ENCODE data around the gene KMT5C.

Gene KMT5C

DNA sequence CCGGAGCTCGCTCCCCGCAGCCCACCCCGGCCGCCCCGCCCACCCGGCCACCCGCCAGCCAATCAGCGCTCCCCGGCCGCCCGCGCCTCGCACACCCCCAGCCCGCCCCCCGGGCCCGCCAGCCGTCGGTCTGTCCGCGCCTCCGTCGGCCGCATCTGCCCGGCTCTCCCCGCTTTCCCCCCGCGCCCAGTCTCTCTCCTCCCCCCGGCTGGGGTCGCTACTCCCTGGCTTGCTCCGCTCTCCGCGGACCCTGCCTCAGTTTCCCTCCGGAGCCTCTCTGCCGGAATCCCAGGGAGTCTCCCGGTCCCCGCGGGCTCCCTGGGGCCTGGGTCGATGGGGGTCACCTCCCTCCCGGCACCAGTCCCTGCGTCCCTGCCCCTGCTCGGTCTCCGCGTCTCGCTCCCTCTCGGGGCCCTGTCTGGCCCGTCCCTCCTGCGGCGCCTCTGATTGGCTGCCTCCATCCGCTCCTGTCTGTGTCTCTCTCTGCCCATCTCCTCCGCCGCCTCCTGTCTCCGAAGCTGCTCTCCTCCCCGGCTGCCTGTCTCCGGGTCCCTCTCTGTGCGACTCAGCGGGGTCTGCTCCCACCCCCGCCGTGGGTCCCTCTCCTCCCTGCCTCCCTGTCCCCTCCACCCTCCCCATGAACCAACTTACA, 30.1 kb downstream of the KMT5C start:
- peak; percentile 87 for DNase-seq (ENCODE audit: low spot score)
- peak overlapping the region; percentile 48 for H3K27ac ChIP-seq (ENCODE audit: poor library complexity, severe bottlenecking)
- H3K27me3 ChIP-seq (ENCODE audit: insufficient read depth, poor library complexity, severe bottlenecking) = no peaks in the 10 kb centered on the region
- peak overlapping the region; percentile 46 for H3K4me3 ChIP-seq (ENCODE audit: severe bottlenecking)
- H3K9me3 ChIP-seq (ENCODE audit: severe bottlenecking) = no peaks in the 10 kb centered on the region
- TF ChIP-seq, protein P1, sequence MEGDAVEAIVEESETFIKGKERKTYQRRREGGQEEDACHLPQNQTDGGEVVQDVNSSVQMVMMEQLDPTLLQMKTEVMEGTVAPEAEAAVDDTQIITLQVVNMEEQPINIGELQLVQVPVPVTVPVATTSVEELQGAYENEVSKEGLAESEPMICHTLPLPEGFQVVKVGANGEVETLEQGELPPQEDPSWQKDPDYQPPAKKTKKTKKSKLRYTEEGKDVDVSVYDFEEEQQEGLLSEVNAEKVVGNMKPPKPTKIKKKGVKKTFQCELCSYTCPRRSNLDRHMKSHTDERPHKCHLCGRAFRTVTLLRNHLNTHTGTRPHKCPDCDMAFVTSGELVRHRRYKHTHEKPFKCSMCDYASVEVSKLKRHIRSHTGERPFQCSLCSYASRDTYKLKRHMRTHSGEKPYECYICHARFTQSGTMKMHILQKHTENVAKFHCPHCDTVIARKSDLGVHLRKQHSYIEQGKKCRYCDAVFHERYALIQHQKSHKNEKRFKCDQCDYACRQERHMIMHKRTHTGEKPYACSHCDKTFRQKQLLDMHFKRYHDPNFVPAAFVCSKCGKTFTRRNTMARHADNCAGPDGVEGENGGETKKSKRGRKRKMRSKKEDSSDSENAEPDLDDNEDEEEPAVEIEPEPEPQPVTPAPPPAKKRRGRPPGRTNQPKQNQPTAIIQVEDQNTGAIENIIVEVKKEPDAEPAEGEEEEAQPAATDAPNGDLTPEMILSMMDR (IDR thresholded peaks at IDR 0.05; ENCODE audit: poor library complexity, severe bottlenecking) = no peak
- H3K4me1 ChIP-seq (ENCODE audit: insufficient read depth, poor library complexity, severe bottlenecking) = peaks cover 8% of the 10 kb centered on the region
- peak; percentile 79 for ATAC-seq (ENCODE audit: low read depth)
- no peaks in the 10 kb centered on the region for H3K36me3 ChIP-seq (ENCODE audit: low read depth)

GRCh38 chr19:55370305-55370988, 30.8 kb downstream of the KMT5C start, which contains the start of gene IL11:
Gene IL11 (minus strand): TSS chr19:55370463. CDS start chr19:55370310, 153 bp downstream.
- peaks cover 8% of the 10 kb centered on the region for H3K4me1 ChIP-seq (ENCODE audit: insufficient read depth, poor library complexity, severe bottlenecking)

GRCh38 chr19:55372316-55373081, 32.8 kb downstream of the KMT5C start:
- no peaks in the 10 kb centered on the region for H3K9me3 ChIP-seq (ENCODE audit: severe bottlenecking)
- H3K27me3 ChIP-seq (ENCODE audit: insufficient read depth, poor library complexity, severe bottlenecking) = no peaks in the 10 kb centered on the region
- peaks cover 14% of the 10 kb centered on the region for H3K4me1 ChIP-seq (ENCODE audit: insufficient read depth, poor library complexity, severe bottlenecking)
- H3K36me3 ChIP-seq (ENCODE audit: low read depth) = no peaks in the 10 kb centered on the region
- ATAC-seq (ENCODE audit: low read depth) (no peak), DNase-seq (ENCODE audit: low spot score) (peak; percentile 71)
- TF ChIP-seq, protein P1 (IDR thresholded peaks at IDR 0.05; ENCODE audit: poor library complexity, severe bottlenecking) = no peak
- H3K27ac ChIP-seq (ENCODE audit: poor library complexity, severe bottlenecking) = no peak overlapping the region
- H3K4me3 ChIP-seq (ENCODE audit: severe bottlenecking) = no peak overlapping the region

More at GRCh38 chr19:55370305-55370988, 30.8 kb downstream of the KMT5C start, which contains the start of gene IL11:
- ATAC-seq (ENCODE audit: low read depth) (peak; percentile 61), DNase-seq (ENCODE audit: low spot score) (peak; percentile 69)
- TF ChIP-seq, protein P1 (IDR thresholded peaks at IDR 0.05; ENCODE audit: poor library complexity, severe bottlenecking) = no peak
- Histone ChIP-seq H3K9me3 (ENCODE audit: severe bottlenecking) (no peaks in the 10 kb centered on the region), H3K27me3 (ENCODE audit: insufficient read depth, poor library complexity, severe bottlenecking) (no peaks in the 10 kb centered on the region), H3K27ac (ENCODE audit: poor library complexity, severe bottlenecking) (peak within 1 kb of the TSS; percentile 48), H3K36me3 (ENCODE audit: low read depth) (no peaks in the 10 kb centered on the region), H3K4me3 (ENCODE audit: severe bottlenecking) (peak within 1 kb of the TSS; percentile 46)

DNA sequence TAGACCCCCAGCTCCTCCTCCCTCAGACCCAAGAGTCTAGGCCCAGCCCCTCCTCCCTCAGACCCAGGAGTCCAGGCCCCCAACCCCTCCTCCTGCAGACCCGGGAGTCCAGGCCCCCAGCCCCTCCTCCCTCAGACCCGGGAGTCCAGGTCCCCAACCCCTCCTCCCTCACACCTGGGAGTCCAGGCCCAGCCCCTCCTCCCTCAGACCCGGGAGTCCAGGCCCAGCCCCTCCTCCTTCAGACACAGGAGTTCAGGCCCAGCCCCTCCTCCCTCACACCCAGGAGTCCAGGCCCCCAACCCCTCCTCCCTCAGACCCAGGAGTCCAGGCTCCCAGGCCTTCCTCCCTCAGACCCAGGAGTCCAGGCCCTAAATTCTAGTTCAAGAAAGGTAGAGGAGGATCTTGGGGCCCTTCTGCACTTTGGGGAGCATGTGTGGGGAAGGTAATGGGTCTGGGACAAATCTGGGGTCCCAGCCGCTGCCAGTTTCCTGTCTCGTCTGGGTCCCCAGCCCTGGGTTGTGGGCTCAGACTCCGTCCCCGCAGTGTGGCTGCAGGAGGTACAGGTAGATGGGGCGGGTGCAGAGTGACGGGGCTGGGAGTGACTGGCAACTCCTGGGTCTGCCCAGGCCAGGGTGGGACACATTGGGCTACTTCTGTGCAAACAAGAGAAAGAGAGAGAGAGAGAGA, 33.8 kb downstream of the KMT5C start:
- H3K9me3 ChIP-seq (ENCODE audit: severe bottlenecking) = no peaks in the 10 kb centered on the region
- no peak overlapping the region for H3K4me3 ChIP-seq (ENCODE audit: severe bottlenecking)
- TF ChIP-seq, protein P1 (IDR thresholded peaks at IDR 0.05; ENCODE audit: poor library complexity, severe bottlenecking) = no peak
- DNase-seq (ENCODE audit: low spot score) (peak; percentile 60), ATAC-seq (ENCODE audit: low read depth) (no peak)
- no peaks in the 10 kb centered on the region for H3K27me3 ChIP-seq (ENCODE audit: insufficient read depth, poor library complexity, severe bottlenecking)
- H3K36me3 ChIP-seq (ENCODE audit: low read depth) = no peaks in the 10 kb centered on the region
- H3K4me1 ChIP-seq (ENCODE audit: insufficient read depth, poor library complexity, severe bottlenecking) = peaks cover 14% of the 10 kb centered on the region
- peak overlapping the region; percentile 13 for H3K27ac ChIP-seq (ENCODE audit: poor library complexity, severe bottlenecking)
